SK-N-SH (cell line): ENCODE data around the gene DNASE2. TPM values are rescaled to one million over a fixed set of nuclear protein-coding genes. Genes with fewer than 3 reads are reported as not detected.

ENCODE experiments used
- CTCF ChIA-PET: fragments of 300-600, 350-600 bp; formaldehyde crosslinking; extraction: SDS; loops from one replicate; lab custom pipeline; 2021; lab: Yijun Ruan, JAX
- POLR2A ChIA-PET: fragments of 350-600 bp; sonication (Branson Sonifier 250); formaldehyde crosslinking; extraction: SDS; loops from one replicate; lab custom pipeline; 2020; ENCODE audit warnings: antibody characterized with exemption, inconsistent platforms; lab: Yijun Ruan, JAX
- DNase-seq: peaks from one replicate; pipeline ENCODE4 v3.0.0; 2012
- H2AFZ ChIP-seq: fragments of 200-600 bp; sonication (generic); 2 replicates; pipeline ENCODE4 v1.8.1; 2016; ENCODE audit warnings: antibody characterized with exemption, mild to moderate bottlenecking, low read depth
- H3F3A ChIP-seq: fragments of 200-600 bp; sonication (generic); replicated peaks from 2 replicates; pipeline ENCODE3; 2016; ENCODE audit warnings: antibody characterized with exemption, mild to moderate bottlenecking; ENCODE audit not compliant: insufficient read depth
- H3K27ac ChIP-seq, 2 experiments: fragments of 200-500 bp in 1 of 2; fragments of 200-600 bp in 1 of 2; sonication (Bioruptor generic) in 1 of 2; sonication (generic), shearing (Covaris generic) in 1 of 2; 2 replicates each; pipeline versions ENCODE4 v1.5.1 to v1.6.1; 2014 to 2016; ENCODE audit warnings: low read depth in 2 of 2, inconsistent platforms in 1 of 2, low read length in 1 of 2, mild to moderate bottlenecking in 1 of 2, mixed read lengths in 1 of 2
- H3K27me3 ChIP-seq: fragments of 200-600 bp; sonication (generic), shearing (Covaris generic); 2 replicates; pipeline ENCODE4 v1.6.1; 2016; ENCODE audit warnings: mixed run types; ENCODE audit not compliant: insufficient read depth
- H3K36me3 ChIP-seq, 2 experiments: fragments of 200-500 bp in 1 of 2; fragments of 200-600 bp in 1 of 2; sonication (Bioruptor generic) in 1 of 2; sonication (generic) in 1 of 2; replicated peaks in 1 of 2; 2 replicates each; pipeline versions ENCODE3 to v1.5.1; 2014 to 2016; ENCODE audit warnings: low read length in 1 of 2, mild to moderate bottlenecking in 1 of 2; ENCODE audit not compliant: insufficient read depth in 2 of 2, control insufficient read depth in 1 of 2
- H3K4me1 ChIP-seq, 2 experiments: fragments of 200-500 bp in 1 of 2; fragments of 200-600 bp in 1 of 2; sonication (Bioruptor generic) in 1 of 2; sonication (generic), shearing (Covaris generic) in 1 of 2; 2 replicates each; pipeline versions ENCODE4 v1.5.1 to v1.6.1; 2014 to 2016; ENCODE audit warnings: low read depth in 1 of 2, low read length in 1 of 2, mixed run types in 1 of 2; ENCODE audit not compliant: insufficient read depth in 2 of 2, control insufficient read depth in 1 of 2
- H3K4me2 ChIP-seq: fragments of 200-600 bp; sonication (generic), shearing (Covaris generic); 2 replicates; pipeline ENCODE4 v1.6.1; 2017; ENCODE audit warnings: mixed run types
- H3K4me3 ChIP-seq, 2 experiments: fragments of 200-500 bp in 1 of 2; fragments of 200-600 bp in 1 of 2; sonication (Bioruptor generic) in 1 of 2; sonication (generic), shearing (Covaris generic) in 1 of 2; 2 replicates each; pipeline versions ENCODE4 v1.5.1 to v1.8.1; 2014 to 2016; ENCODE audit warnings: low read depth in 2 of 2, inconsistent platforms in 1 of 2, low read length in 1 of 2, mild to moderate bottlenecking in 1 of 2, mixed read lengths in 1 of 2, moderate library complexity in 1 of 2
- H3K79me2 ChIP-seq: fragments of 200-600 bp; sonication (generic); 2 replicates; pipeline ENCODE4 v1.8.1; 2017; ENCODE audit warnings: mild to moderate bottlenecking; ENCODE audit not compliant: insufficient read depth
- H3K9ac ChIP-seq: fragments of 200-600 bp; sonication (generic); 2 replicates; pipeline ENCODE4 v1.6.1; 2017; ENCODE audit warnings: mixed run types
- H3K9me2 ChIP-seq: fragments of 200-600 bp; sonication (generic); 2 replicates; pipeline ENCODE4 v1.6.1; 2017; ENCODE audit warnings: mixed run types
- H3K9me3 ChIP-seq: fragments of 200-600 bp; sonication (generic); 2 replicates; pipeline ENCODE4 v1.6.1; 2017; ENCODE audit warnings: mixed run types, mild to moderate bottlenecking, moderate library complexity
- H4K20me1 ChIP-seq: fragments of 200-600 bp; sonication (generic); 2 replicates; pipeline ENCODE4 v1.6.1; 2017; ENCODE audit warnings: mild to moderate bottlenecking, mixed run types; ENCODE audit not compliant: insufficient read depth
- FOSL2 ChIP-seq: IDR thresholded peaks from 2 replicates; pipeline ENCODE4 v1.4.0; 2012; ENCODE audit warnings: low read depth, mild to moderate bottlenecking, moderate library complexity, borderline replicate concordance
- FOXM1 ChIP-seq: IDR thresholded peaks from 2 replicates; pipeline ENCODE4 v1.4.0; 2012; ENCODE audit warnings: low read depth, mild to moderate bottlenecking
- JUND ChIP-seq: IDR thresholded peaks from 2 replicates; pipeline ENCODE4 v1.4.0; 2012
- MEF2A ChIP-seq: IDR thresholded peaks from 2 replicates; pipeline ENCODE4 v1.4.0; 2012; ENCODE audit warnings: low read depth, borderline replicate concordance
- MXI1 ChIP-seq: IDR thresholded peaks from 2 replicates; pipeline ENCODE4 v1.6.1; 2012; ENCODE audit warnings: mild to moderate bottlenecking, low read depth, low read length, improper control_type of control experiment
- NFIC ChIP-seq: IDR thresholded peaks from 2 replicates; pipeline ENCODE4 v1.4.0; 2012; ENCODE audit warnings: borderline replicate concordance
- POLR2AphosphoS5 ChIP-seq: IDR thresholded peaks from 2 replicates; pipeline ENCODE4 v1.6.1; 2012; ENCODE audit warnings: low read depth, low read length
- SIN3A ChIP-seq: IDR thresholded peaks from 2 replicates; pipeline ENCODE4 v1.6.1; 2012; ENCODE audit warnings: low read depth, mild to moderate bottlenecking, low read length, moderate library complexity, borderline replicate concordance
- TCF12 ChIP-seq: IDR thresholded peaks from 2 replicates; pipeline ENCODE4 v1.4.0; 2012
- WGBS: methylation state at CpG from one replicate; pipeline ENCODE4 v1.1.6; 2017; ENCODE audit warnings: low lambda C conversion rate; 5-methylcytosine and 5-hydroxymethylcytosine counted together
- polyA plus RNA-seq, 3 experiments: library from polyadenylated mRNA; depleted of rRNA; stranded (reverse); fragments of >200 nt; gene quantifications; 2 replicates each; pipeline ENCODE4 v1.2.3, GENCODE V29; 2012
- TF ChIP-seq, protein P1 (sequence below): fragments of 150-350 bp; IDR thresholded peaks from 2 replicates; pipeline ENCODE4 v1.6.1; 2017; ENCODE audit warnings: antibody characterized with exemption, low read length, low read depth, borderline replicate concordance
- TF ChIP-seq, protein P2 (sequence below): IDR thresholded peaks from 2 replicates; pipeline ENCODE4 v1.6.1; 2012; ENCODE audit warnings: mild to moderate bottlenecking, low read depth, low read length, moderate library complexity
- TF ChIP-seq, protein P3 (sequence below): IDR thresholded peaks from 2 replicates; pipeline ENCODE4; 2012

DNASE2 gene
- polyA plus RNA-seq, 1 of the 3 experiments (the other 2 are of a cell fraction) = 29.8 TPM

DNA sequence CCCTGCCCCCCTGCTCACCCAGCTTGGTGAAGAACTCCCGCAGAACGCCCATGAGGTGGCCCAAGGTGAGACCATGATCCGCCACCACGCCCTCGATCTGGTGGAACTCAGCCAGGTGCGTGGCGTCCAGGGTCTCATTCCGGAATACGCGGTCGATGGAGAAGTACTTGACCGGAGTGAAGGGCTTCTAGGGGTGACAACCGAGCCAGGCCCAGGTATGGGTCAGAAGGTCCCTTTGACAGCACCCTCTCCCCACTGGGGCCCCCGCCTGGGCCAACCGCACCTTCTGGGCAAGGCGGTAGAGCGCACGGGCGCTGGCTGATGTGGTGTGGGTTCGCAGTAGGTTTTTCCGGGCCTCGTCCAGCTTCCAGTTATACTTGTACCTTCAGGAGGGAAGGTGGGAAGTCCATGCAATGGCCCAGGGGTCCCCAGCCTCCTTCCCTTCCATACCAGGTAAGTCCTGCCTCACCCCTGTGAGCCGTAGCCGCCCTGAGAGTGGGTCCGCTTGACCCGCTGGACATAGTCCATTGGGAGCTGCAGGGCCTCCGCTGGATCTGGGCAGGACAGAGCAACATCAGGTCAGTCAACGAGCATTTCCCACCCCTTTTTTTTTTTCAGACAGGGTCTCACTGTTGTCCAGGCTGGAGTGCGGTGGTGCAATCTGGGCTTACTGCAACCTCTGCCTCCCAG, 43.5 kb upstream of the DNASE2 start:
- no peak overlapping the region for H2AFZ ChIP-seq
- DNase-seq = no peak
- 91% methylated on average over 20 of the region's 29 CpGs for WGBS
- H3K27ac ChIP-seq = no peak overlapping the region
- no peak overlapping the region for H3K9ac ChIP-seq
- no peaks in the 10 kb centered on the region for H3K27me3 ChIP-seq
- ChIA-PET POLR2A (interaction anchor here (1.0 kb wide), 1 partner anchor 9 kb away, joined by 3 read pairs; the partner anchor contains the start of gene FARSA), CTCF (interaction anchor here (0.7 to 1.3 kb wide), 4 partner anchors 10 to 77 kb away, joined by 3 to 4 read pairs (median 3); no protein-coding TSS in a partner anchor)
- H3K9me3 ChIP-seq = no peaks in the 10 kb centered on the region
- H3K4me3 ChIP-seq = no peak overlapping the region
- peaks cover 27 to 49% of the 10 kb centered on the region in 2 experiments for H3K36me3 ChIP-seq
- no peaks in the 10 kb centered on the region for H4K20me1 ChIP-seq
- H3K4me2 ChIP-seq = no peak overlapping the region
- H3F3A ChIP-seq = peaks cover 21% of the 10 kb centered on the region
- no peak for TF ChIP-seq FOSL2
- no peak for TF ChIP-seq POLR2AphosphoS5
- TF ChIP-seq MEF2A = no peak
- no peak for TF ChIP-seq JUND
- TF ChIP-seq, protein P1, sequence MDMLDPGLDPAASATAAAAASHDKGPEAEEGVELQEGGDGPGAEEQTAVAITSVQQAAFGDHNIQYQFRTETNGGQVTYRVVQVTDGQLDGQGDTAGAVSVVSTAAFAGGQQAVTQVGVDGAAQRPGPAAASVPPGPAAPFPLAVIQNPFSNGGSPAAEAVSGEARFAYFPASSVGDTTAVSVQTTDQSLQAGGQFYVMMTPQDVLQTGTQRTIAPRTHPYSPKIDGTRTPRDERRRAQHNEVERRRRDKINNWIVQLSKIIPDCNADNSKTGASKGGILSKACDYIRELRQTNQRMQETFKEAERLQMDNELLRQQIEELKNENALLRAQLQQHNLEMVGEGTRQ = no peak
- TF ChIP-seq SIN3A = no peak
- no peak for TF ChIP-seq NFIC
- TF ChIP-seq, protein P2, sequence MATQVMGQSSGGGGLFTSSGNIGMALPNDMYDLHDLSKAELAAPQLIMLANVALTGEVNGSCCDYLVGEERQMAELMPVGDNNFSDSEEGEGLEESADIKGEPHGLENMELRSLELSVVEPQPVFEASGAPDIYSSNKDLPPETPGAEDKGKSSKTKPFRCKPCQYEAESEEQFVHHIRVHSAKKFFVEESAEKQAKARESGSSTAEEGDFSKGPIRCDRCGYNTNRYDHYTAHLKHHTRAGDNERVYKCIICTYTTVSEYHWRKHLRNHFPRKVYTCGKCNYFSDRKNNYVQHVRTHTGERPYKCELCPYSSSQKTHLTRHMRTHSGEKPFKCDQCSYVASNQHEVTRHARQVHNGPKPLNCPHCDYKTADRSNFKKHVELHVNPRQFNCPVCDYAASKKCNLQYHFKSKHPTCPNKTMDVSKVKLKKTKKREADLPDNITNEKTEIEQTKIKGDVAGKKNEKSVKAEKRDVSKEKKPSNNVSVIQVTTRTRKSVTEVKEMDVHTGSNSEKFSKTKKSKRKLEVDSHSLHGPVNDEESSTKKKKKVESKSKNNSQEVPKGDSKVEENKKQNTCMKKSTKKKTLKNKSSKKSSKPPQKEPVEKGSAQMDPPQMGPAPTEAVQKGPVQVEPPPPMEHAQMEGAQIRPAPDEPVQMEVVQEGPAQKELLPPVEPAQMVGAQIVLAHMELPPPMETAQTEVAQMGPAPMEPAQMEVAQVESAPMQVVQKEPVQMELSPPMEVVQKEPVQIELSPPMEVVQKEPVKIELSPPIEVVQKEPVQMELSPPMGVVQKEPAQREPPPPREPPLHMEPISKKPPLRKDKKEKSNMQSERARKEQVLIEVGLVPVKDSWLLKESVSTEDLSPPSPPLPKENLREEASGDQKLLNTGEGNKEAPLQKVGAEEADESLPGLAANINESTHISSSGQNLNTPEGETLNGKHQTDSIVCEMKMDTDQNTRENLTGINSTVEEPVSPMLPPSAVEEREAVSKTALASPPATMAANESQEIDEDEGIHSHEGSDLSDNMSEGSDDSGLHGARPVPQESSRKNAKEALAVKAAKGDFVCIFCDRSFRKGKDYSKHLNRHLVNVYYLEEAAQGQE = no peak
- TF ChIP-seq, protein P3, sequence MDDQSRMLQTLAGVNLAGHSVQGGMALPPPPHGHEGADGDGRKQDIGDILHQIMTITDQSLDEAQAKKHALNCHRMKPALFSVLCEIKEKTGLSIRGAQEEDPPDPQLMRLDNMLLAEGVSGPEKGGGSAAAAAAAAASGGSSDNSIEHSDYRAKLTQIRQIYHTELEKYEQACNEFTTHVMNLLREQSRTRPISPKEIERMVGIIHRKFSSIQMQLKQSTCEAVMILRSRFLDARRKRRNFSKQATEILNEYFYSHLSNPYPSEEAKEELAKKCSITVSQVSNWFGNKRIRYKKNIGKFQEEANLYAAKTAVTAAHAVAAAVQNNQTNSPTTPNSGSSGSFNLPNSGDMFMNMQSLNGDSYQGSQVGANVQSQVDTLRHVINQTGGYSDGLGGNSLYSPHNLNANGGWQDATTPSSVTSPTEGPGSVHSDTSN = no peak
- TF ChIP-seq FOXM1 = no peak
- TF ChIP-seq MXI1 = no peak
- TF ChIP-seq TCF12 = no peak
- H3K4me1 ChIP-seq = no peaks in the 10 kb centered on the region
- H3K9me2 ChIP-seq = no peaks in the 10 kb centered on the region
- H3K79me2 ChIP-seq = peaks cover 8% of the 10 kb centered on the region; the same call in 1 of the 2 replicates
